Liver (tissue), 9 donors: ENCODE measurements around the gene KIF2C. TPM values are rescaled to one million over a fixed set of nuclear protein-coding genes. Genes with fewer than 3 reads are reported as not detected.

ENCODE experiments used
- DNase-seq: peaks from one replicate; pipeline ENCODE4 v3.0.0-alpha.2; 2017; ENCODE audit warnings: low spot score
- H3K27ac ChIP-seq, 2 donors: one replicate each; pipeline ENCODE4 v1.7.0; 2013; ENCODE audit warnings: inconsistent platforms in 2 of 2, low read length in 2 of 2, control low read depth in 1 of 2, low read depth in 1 of 2, mild to moderate bottlenecking in 1 of 2
- H3K27me3 ChIP-seq, 4 donors: one replicate each; pipeline versions ENCODE4 v1.6.1 to v1.7.0; 2013; ENCODE audit warnings: low read length in 3 of 4, inconsistent platforms in 1 of 4, mild to moderate bottlenecking in 1 of 4, moderate library complexity in 1 of 4; ENCODE audit not compliant: control insufficient read depth in 4 of 4, insufficient read depth in 4 of 4
- H3K36me3 ChIP-seq, 4 donors: one replicate each; pipeline versions ENCODE4 v1.6.1 to v1.7.0; 2013; ENCODE audit warnings: low read length in 3 of 4, mild to moderate bottlenecking in 3 of 4, low read depth in 1 of 4, moderate library complexity in 1 of 4; ENCODE audit not compliant: control insufficient read depth in 4 of 4, insufficient read depth in 3 of 4
- H3K4me1 ChIP-seq, 4 donors: one replicate each; pipeline versions ENCODE4 v1.6.1 to v1.7.0; 2013; ENCODE audit warnings: low read length in 3 of 4, mild to moderate bottlenecking in 3 of 4, moderate library complexity in 1 of 4; ENCODE audit not compliant: control insufficient read depth in 4 of 4, insufficient read depth in 4 of 4
- H3K4me3 ChIP-seq, 3 donors: one replicate each; pipeline versions ENCODE4 v1.6.1 to v1.7.0; 2013; ENCODE audit warnings: low read length in 3 of 3, control low read depth in 1 of 3, low read depth in 1 of 3, mild to moderate bottlenecking in 1 of 3
- H3K9ac ChIP-seq, 2 donors: one replicate each; pipeline ENCODE4 v1.7.0; 2013; ENCODE audit warnings: low read length in 2 of 2, mild to moderate bottlenecking in 2 of 2, moderate library complexity in 2 of 2, control low read depth in 1 of 2, low read depth in 1 of 2
- H3K9me3 ChIP-seq, 4 donors: one replicate each; pipeline versions ENCODE4 v1.6.1 to v1.7.0; 2013; ENCODE audit warnings: low read length in 3 of 4; ENCODE audit not compliant: control insufficient read depth in 4 of 4
- CTCF ChIP-seq: fragments of 150-350 bp; IDR thresholded peaks from 2 replicates; pipeline ENCODE4 v1.5.1; 2017; ENCODE audit warnings: improper control_type of control experiment, low read depth, low read length; ENCODE audit not compliant: missing input control
- EGR1 ChIP-seq, 2 donors: IDR thresholded peaks; 2 replicates each; pipeline ENCODE4 v1.6.1; 2016 to 2018; ENCODE audit warnings: antibody characterized with exemption in 2 of 2, low read depth in 2 of 2
- FOXA1 ChIP-seq: IDR thresholded peaks from 2 replicates; pipeline ENCODE4 v1.6.1; 2016; ENCODE audit warnings: antibody characterized with exemption
- FOXA2 ChIP-seq: IDR thresholded peaks from 2 replicates; pipeline ENCODE4 v1.6.1; 2016; ENCODE audit warnings: antibody characterized with exemption
- GABPA ChIP-seq, 2 donors: IDR thresholded peaks in 1 of 2; conservative IDR thresholded peaks in 1 of 2; 2 replicates each; pipeline ENCODE4 v1.6.1; 2016; ENCODE audit warnings: antibody characterized with exemption in 2 of 2, mild to moderate bottlenecking in 1 of 2, moderate library complexity in 1 of 2
- HNF4A ChIP-seq, 2 donors: conservative IDR thresholded peaks; 2 replicates each; pipeline ENCODE4 v1.6.1; 2016; ENCODE audit warnings: antibody characterized with exemption in 2 of 2, mild to moderate bottlenecking in 2 of 2
- HNF4G ChIP-seq: IDR thresholded peaks from 2 replicates; pipeline ENCODE4 v1.6.1; 2016; ENCODE audit warnings: antibody characterized with exemption
- JUND ChIP-seq, 2 donors: IDR thresholded peaks; 2 replicates each; pipeline ENCODE4 v1.6.1; 2016; ENCODE audit warnings: antibody characterized with exemption in 2 of 2
- MAX ChIP-seq: IDR thresholded peaks from 2 replicates; pipeline ENCODE4 v1.6.1; 2016; ENCODE audit warnings: antibody characterized with exemption
- RAD21 ChIP-seq, 2 donors: IDR thresholded peaks; 2 replicates each; pipeline ENCODE4 v1.6.1; 2016; ENCODE audit warnings: antibody characterized with exemption in 2 of 2, mild to moderate bottlenecking in 2 of 2
- RXRA ChIP-seq, 2 donors: IDR thresholded peaks; 2 replicates each; pipeline ENCODE4 v1.6.1; 2017 to 2018; ENCODE audit warnings: antibody characterized with exemption in 2 of 2, mild to moderate bottlenecking in 1 of 2
- SP1 ChIP-seq: IDR thresholded peaks from 2 replicates; pipeline ENCODE4 v1.6.1; 2018; ENCODE audit warnings: antibody characterized with exemption, mild to moderate bottlenecking
- TAF1 ChIP-seq: conservative IDR thresholded peaks from 2 replicates; pipeline ENCODE4 v1.6.1; 2016; ENCODE audit warnings: antibody characterized with exemption, mild to moderate bottlenecking
- YY1 ChIP-seq: IDR thresholded peaks from 2 replicates; pipeline ENCODE4 v1.6.1; 2016; ENCODE audit warnings: antibody characterized with exemption, mild to moderate bottlenecking
- ZBTB33 ChIP-seq: IDR thresholded peaks from 2 replicates; pipeline ENCODE4 v1.6.1; 2016; ENCODE audit warnings: antibody characterized with exemption
- WGBS: extraction: QIAGEN DNeasy Blood & Tissue Kit; methylation state at CpG from one replicate; pipeline ENCODE4 v1.1.7; 2013; 5-methylcytosine and 5-hydroxymethylcytosine counted together
- polyA plus RNA-seq, 2 donors: library from polyadenylated mRNA; stranded (reverse) in 1 of 2; unstranded in 1 of 2; fragments of 200-250 nt in 1 of 2; fragments of >200 nt in 1 of 2; fragmentation: Nextera tagmentation in 1 of 2; extraction: Ambion mirVana in 1 of 2; gene quantifications; one replicate each; pipeline versions ENCODE4 v1.2.1 to v1.2.3, GENCODE V29; 2013 to 2015
- total RNA-seq, 2 donors: library from RNA; depleted of rRNA; stranded (reverse); fragments of >200 nt; gene quantifications; one replicate each; pipeline ENCODE4 v1.2.3, GENCODE V29; 2014
- donor health status: healthy.
- donor health status: healthy.
- donor health status: healthy.
- donor health status: healthy.
- donor health status: healthy.

Gene KIF2C
- total and polyA plus RNA-seq, 4 donors = 0.17 to 26.7 (median 0.73) TPM

- no peak for TF ChIP-seq ZBTB33
- no peak for TF ChIP-seq HNF4A (conservative IDR thresholded peaks at IDR 0.05)
- no peak for TF ChIP-seq SP1
Observed at GRCh38 chr1:44717653-44718052, 22.0 kb upstream of the KIF2C start (continued).

GRCh38 chr1:44718091-44718490, 21.5 kb upstream of the KIF2C start:
- H3K4me1 ChIP-seq = peaks cover 0 to 7% (median 0%) of the 10 kb centered on the region in 4 donors
- no peak for TF ChIP-seq JUND (IDR thresholded peaks at IDR 0.05)
- TF ChIP-seq EGR1 (IDR thresholded peaks at IDR 0.05; ENCODE audit: low read depth in 2 of 2) = no peak
- TF ChIP-seq HNF4G = no peak
- no peak for TF ChIP-seq CTCF
- no peak for TF ChIP-seq FOXA1
- no peak overlapping the region for H3K4me3 ChIP-seq
- no peaks in the 10 kb centered on the region for H3K9me3 ChIP-seq
- DNase-seq = no peak
- H3K9ac ChIP-seq = no peak overlapping the region
- no peak overlapping the region for H3K27ac ChIP-seq
- 91% methylated on average over 6 of the region's 6 CpGs for WGBS
- no peaks in the 10 kb centered on the region for H3K27me3 ChIP-seq
- H3K36me3 ChIP-seq = no peaks in the 10 kb centered on the region

- H3K9me3 ChIP-seq = no peaks in the 10 kb centered on the region
- no peak for DNase-seq
- no peak overlapping the region for H3K27ac ChIP-seq
- no peaks in the 10 kb centered on the region for H3K36me3 ChIP-seq
- no peaks in the 10 kb centered on the region for H3K27me3 ChIP-seq
- WGBS = 78% methylated on average over 5 of the region's 5 CpGs
- H3K4me3 ChIP-seq = no peak overlapping the region
- H3K9ac ChIP-seq = no peak overlapping the region
- peaks cover 0 to 7% (median 0%) of the 10 kb centered on the region in 4 donors for H3K4me1 ChIP-seq
- TF ChIP-seq FOXA2 (no peak), SP1 (no peak), TAF1 (no peak), HNF4A (conservative IDR thresholded peaks at IDR 0.05) (no peak)
Observed at GRCh38 chr1:44719318-44719717, 20.3 kb upstream of the KIF2C start.

GRCh38 chr1:44720281-44720680, 19.4 kb upstream of the KIF2C start:
- H3K9ac ChIP-seq = no peak overlapping the region
- H3K27ac ChIP-seq = no peak overlapping the region
- WGBS = 79% methylated on average over 4 of the region's 4 CpGs
- no peaks in the 10 kb centered on the region for H3K36me3 ChIP-seq
- no peak overlapping the region for H3K4me3 ChIP-seq
- H3K9me3 ChIP-seq = no peaks in the 10 kb centered on the region
- peaks cover 0 to under 1% (median 0%) of the 10 kb centered on the region in 4 donors for H3K4me1 ChIP-seq
- DNase-seq = no peak
- no peaks in the 10 kb centered on the region for H3K27me3 ChIP-seq
- TF ChIP-seq FOXA1 = no peak
- no peak for TF ChIP-seq MAX
- TF ChIP-seq SP1 = no peak
- TF ChIP-seq ZBTB33 = no peak
- TF ChIP-seq RXRA (IDR thresholded peaks at IDR 0.05) = no peak
- TF ChIP-seq GABPA (IDR thresholded peaks at IDR 0.05 in 1 of 2, conservative IDR thresholded peaks at IDR 0.05 in 1 of 2) = no peak
- no peak for TF ChIP-seq EGR1 (IDR thresholded peaks at IDR 0.05; ENCODE audit: low read depth in 2 of 2)
- no peak for TF ChIP-seq RAD21 (IDR thresholded peaks at IDR 0.05)
- TF ChIP-seq CTCF = no peak
- no peak for TF ChIP-seq YY1
